Endothelial cell of umbilical vein (primary cell): Measurements from ENCODE around the gene MPEG1. TPM values are rescaled to one million over a fixed set of nuclear protein-coding genes. Genes with fewer than 3 reads are reported as not detected.

Source experiments
- BruUV-seq: library from RNA; stranded (reverse); fragments of 400-500 nt; replicated peaks from 2 replicates; lab custom pipeline; 2021; lab: Mats Ljungman, UMichigan
- CTCF ChIA-PET: fragments of 300-600, 350-600 bp; sonication (Branson Sonifier 250); formaldehyde crosslinking; loops from one replicate; lab custom pipeline; 2021; ENCODE audit warnings: antibody characterized with exemption, inconsistent platforms; lab: Charles Lee
- POLR2A ChIA-PET: fragments of 300-600, 350-600 bp; sonication (Branson Sonifier 250); formaldehyde crosslinking; loops from one replicate; lab custom pipeline; 2021; ENCODE audit warnings: antibody characterized with exemption, inconsistent platforms; lab: Charles Lee
- DNase-seq: peaks from one replicate; pipeline ENCODE4 v3.0.0-alpha.2; 2011; ENCODE audit warnings: low read depth, low spot score
- FAIRE-seq: peaks from 2 replicates; lab custom pipeline; 2011; peaks lifted over from hg19 to GRCh38; lab: Jason Lieb, UNC
- H2AFZ ChIP-seq: 2 replicates; pipeline ENCODE4 v1.6.0; 2012; ENCODE audit warnings: low read depth, low read length, control low read depth, inconsistent platforms
- H3K27ac ChIP-seq: 2 replicates; pipeline ENCODE4 v1.5.1; 2011; ENCODE audit warnings: low read depth, mild to moderate bottlenecking, control low read depth, low read length, moderate library complexity; ENCODE audit not compliant: insufficient read depth
- H3K27me3 ChIP-seq, 2 experiments: 2 replicates each; pipeline versions ENCODE4 v1.6.0 to v1.6.1; 2011; ENCODE audit warnings: low read length in 2 of 2, mixed read lengths in 1 of 2; ENCODE audit not compliant: control insufficient read depth in 2 of 2, insufficient read depth in 2 of 2
- H3K36me3 ChIP-seq, 2 experiments: 2 replicates in 1 of 2; 3 replicates in 1 of 2; pipeline ENCODE4 v1.5.1; 2011; ENCODE audit warnings: low read length in 2 of 2, mild to moderate bottlenecking in 1 of 2, moderate library complexity in 1 of 2; ENCODE audit not compliant: control insufficient read depth in 2 of 2, insufficient read depth in 2 of 2; ENCODE audit errors: extremely low read depth in 1 of 2
- H3K4me1 ChIP-seq: 3 replicates; pipeline ENCODE4 v1.5.1; 2011; ENCODE audit warnings: mild to moderate bottlenecking, low read length; ENCODE audit not compliant: control insufficient read depth, insufficient read depth; ENCODE audit errors: extremely low read depth
- H3K4me2 ChIP-seq: 2 replicates; pipeline ENCODE4 v1.6.1; 2011; ENCODE audit warnings: low read length, control low read depth, mixed read lengths; ENCODE audit not compliant: insufficient read depth
- H3K4me3 ChIP-seq, 3 experiments: fragments of 200-600 bp in 1 of 3; sonication (generic), shearing (Covaris generic) in 1 of 3; replicated peaks in 1 of 3; 2 replicates each; pipeline ENCODE4 v1.5.1; 2011 to 2016; ENCODE audit warnings: control low read depth in 3 of 3, low read length in 3 of 3, mild to moderate bottlenecking in 2 of 3, inconsistent platforms in 1 of 3, low read depth in 1 of 3, moderate library complexity in 1 of 3; ENCODE audit not compliant: insufficient read depth in 1 of 3
- H3K79me2 ChIP-seq: 2 replicates; pipeline ENCODE4 v1.6.0; 2012; ENCODE audit warnings: low read length, inconsistent platforms; ENCODE audit not compliant: control insufficient read depth, insufficient read depth
- H3K9ac ChIP-seq: replicated peaks from 2 replicates; pipeline ENCODE3; 2011; ENCODE audit warnings: low read length, control low read depth; ENCODE audit not compliant: insufficient read depth; ENCODE audit errors: extremely low read depth
- H3K9me1 ChIP-seq: replicated peaks from 3 replicates; pipeline ENCODE4 v1.6.0; 2011; ENCODE audit warnings: mild to moderate bottlenecking, low read length; ENCODE audit not compliant: control insufficient read depth, insufficient read depth; ENCODE audit errors: extremely low read depth
- H3K9me3 ChIP-seq: replicated peaks from 2 replicates; pipeline ENCODE4 v1.5.1; 2012; ENCODE audit warnings: low read length, inconsistent platforms; ENCODE audit not compliant: control insufficient read depth, insufficient read depth
- H4K20me1 ChIP-seq: replicated peaks from 2 replicates; pipeline ENCODE3; 2011; ENCODE audit warnings: mild to moderate bottlenecking, low read length; ENCODE audit not compliant: control insufficient read depth, insufficient read depth; ENCODE audit errors: extremely low read depth
- EZH2 ChIP-seq: IDR thresholded peaks from 2 replicates; pipeline ENCODE4 v1.6.1; 2012; ENCODE audit warnings: borderline replicate concordance, low read depth, mild to moderate bottlenecking, moderate library complexity, low read length, inconsistent platforms; ENCODE audit not compliant: severe bottlenecking
- FOS ChIP-seq: IDR thresholded peaks from 2 replicates; pipeline ENCODE4 v1.6.1; 2011; ENCODE audit warnings: mild to moderate bottlenecking, low read length, moderate library complexity, borderline replicate concordance; ENCODE audit not compliant: insufficient read depth
- GATA2 ChIP-seq: IDR thresholded peaks from 2 replicates; pipeline ENCODE4 v1.7.0; 2011; ENCODE audit warnings: low read depth, mild to moderate bottlenecking, moderate library complexity, mixed read lengths, low read length; ENCODE audit not compliant: insufficient read length, insufficient read depth
- JUN ChIP-seq: IDR thresholded peaks from 2 replicates; pipeline ENCODE4 v1.6.1; 2011; ENCODE audit warnings: borderline replicate concordance, low read depth; ENCODE audit not compliant: insufficient read length, insufficient read depth
- MAX ChIP-seq: IDR thresholded peaks from 2 replicates; pipeline ENCODE4 v1.6.1; 2011; ENCODE audit not compliant: insufficient read depth, insufficient read length
- MYC ChIP-seq: IDR thresholded peaks from one replicate; pipeline ENCODE4 v1.6.1; 2011; ENCODE audit warnings: mild to moderate bottlenecking, low read depth, low read length
- POLR2A ChIP-seq: IDR thresholded peaks from 2 replicates; pipeline ENCODE4 v1.6.1; 2012; ENCODE audit warnings: low read depth, mild to moderate bottlenecking, control low read depth, low read length
- POLR2AphosphoS5 ChIP-seq: IDR thresholded peaks from 2 replicates; pipeline ENCODE4 v1.6.1; 2012; ENCODE audit warnings: low read depth, mild to moderate bottlenecking, control low read depth, low read length, moderate library complexity; ENCODE audit not compliant: insufficient read depth
- dilution Hi-C: fragments of 300-500 bp; cut with MboI; formaldehyde crosslinking; loops from one replicate; pipeline ENCODE4 v1.15.0; 2019; ENCODE audit warnings: low sequenced_read_pairs; ENCODE audit not compliant: extremely low pct_ligation_motif_present
- intact Hi-C: fragments of 100-400 bp; cut with micrococcal nuclease; formaldehyde crosslinking; loops from one replicate; pipeline ENCODE4 v1.10.0; 2022
- polyA plus RNA-seq, 4 experiments: library from polyadenylated mRNA; depleted of rRNA in 3 of 4; stranded (reverse) in 3 of 4; unstranded in 1 of 4; fragments of >200 nt; gene quantifications; 2 replicates each; pipeline versions ENCODE4 v1.2.1 to v1.2.3, GENCODE V29; 2011 to 2012; ENCODE audit warnings: missing spikeins in 1 of 4
- total RNA-seq: library from RNA; stranded (reverse); gene quantifications from 2 replicates; pipeline ENCODE4 v1.2.3, GENCODE V29; 2021
- TF ChIP-seq, protein P1 (sequence below), 2 donors: IDR thresholded peaks; 1 replicate in 1 of 2; 2 replicates in 1 of 2; pipeline ENCODE4 v1.5.1; 2011; ENCODE audit warnings: low read length in 2 of 2, mild to moderate bottlenecking in 2 of 2, moderate library complexity in 2 of 2, control low read depth in 1 of 2, inconsistent platforms in 1 of 2, low read depth in 1 of 2; ENCODE audit not compliant: insufficient read depth in 1 of 2; ENCODE audit errors: extremely low read depth in 1 of 2

The MPEG1 gene
- total and polyA plus RNA-seq, 2 donors (not counting 3 experiments of a cell fraction or from before 2014, with no cell fraction given): not detected

GRCh38 chr11:59240322-59240721 lies 27.6 kb upstream of the MPEG1 start:
- Histone ChIP-seq H4K20me1 (no peaks in the 10 kb centered on the region), H3K4me1 (no peaks in the 10 kb centered on the region), H3K9me3 (no peaks in the 10 kb centered on the region), H3K36me3 (no peaks in the 10 kb centered on the region), H3K27me3 (no peaks in the 10 kb centered on the region), H3K4me3 (no peak overlapping the region), H3K9me1 (no peaks in the 10 kb centered on the region), H3K9ac (no peak overlapping the region), H3K27ac (no peak overlapping the region), H2AFZ (no peak overlapping the region), H3K79me2 (no peaks in the 10 kb centered on the region), H3K4me2 (no peak overlapping the region)
- intact Hi-C loops: no loop called here
- TF ChIP-seq GATA2: no peak
- no peak for TF ChIP-seq FOS
- TF ChIP-seq POLR2AphosphoS5: no peak
- TF ChIP-seq EZH2: no peak
- TF ChIP-seq, protein P1, sequence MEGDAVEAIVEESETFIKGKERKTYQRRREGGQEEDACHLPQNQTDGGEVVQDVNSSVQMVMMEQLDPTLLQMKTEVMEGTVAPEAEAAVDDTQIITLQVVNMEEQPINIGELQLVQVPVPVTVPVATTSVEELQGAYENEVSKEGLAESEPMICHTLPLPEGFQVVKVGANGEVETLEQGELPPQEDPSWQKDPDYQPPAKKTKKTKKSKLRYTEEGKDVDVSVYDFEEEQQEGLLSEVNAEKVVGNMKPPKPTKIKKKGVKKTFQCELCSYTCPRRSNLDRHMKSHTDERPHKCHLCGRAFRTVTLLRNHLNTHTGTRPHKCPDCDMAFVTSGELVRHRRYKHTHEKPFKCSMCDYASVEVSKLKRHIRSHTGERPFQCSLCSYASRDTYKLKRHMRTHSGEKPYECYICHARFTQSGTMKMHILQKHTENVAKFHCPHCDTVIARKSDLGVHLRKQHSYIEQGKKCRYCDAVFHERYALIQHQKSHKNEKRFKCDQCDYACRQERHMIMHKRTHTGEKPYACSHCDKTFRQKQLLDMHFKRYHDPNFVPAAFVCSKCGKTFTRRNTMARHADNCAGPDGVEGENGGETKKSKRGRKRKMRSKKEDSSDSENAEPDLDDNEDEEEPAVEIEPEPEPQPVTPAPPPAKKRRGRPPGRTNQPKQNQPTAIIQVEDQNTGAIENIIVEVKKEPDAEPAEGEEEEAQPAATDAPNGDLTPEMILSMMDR (IDR thresholded peaks at IDR 0.05; ENCODE audit: extremely low read depth in 1 of 2, insufficient read depth in 1 of 2, low read depth in 1 of 2, low read length in 2 of 2): no peak
- no peak for TF ChIP-seq MAX
- no peak for TF ChIP-seq MYC
- no peak for TF ChIP-seq JUN
- TF ChIP-seq POLR2A: no peak
- no TSS peak for BruUV-seq
- dilution Hi-C loops: no loop called here
- POLR2A ChIA-PET: no interaction called here
- FAIRE-seq (no peak), DNase-seq (no peak)
- CTCF ChIA-PET: no interaction called here
